Midbrain (tissue), 1 donor: ENCODE measurements around the gene NUP54.
A peak's percentile ranks its signal among the peaks of the same experiment; 100 is the strongest.

Experiments
- DNase-seq: peaks from one replicate; lab custom pipeline; 2025; lab: John Stamatoyannopoulos, UW

Gene NUP54

DNA sequence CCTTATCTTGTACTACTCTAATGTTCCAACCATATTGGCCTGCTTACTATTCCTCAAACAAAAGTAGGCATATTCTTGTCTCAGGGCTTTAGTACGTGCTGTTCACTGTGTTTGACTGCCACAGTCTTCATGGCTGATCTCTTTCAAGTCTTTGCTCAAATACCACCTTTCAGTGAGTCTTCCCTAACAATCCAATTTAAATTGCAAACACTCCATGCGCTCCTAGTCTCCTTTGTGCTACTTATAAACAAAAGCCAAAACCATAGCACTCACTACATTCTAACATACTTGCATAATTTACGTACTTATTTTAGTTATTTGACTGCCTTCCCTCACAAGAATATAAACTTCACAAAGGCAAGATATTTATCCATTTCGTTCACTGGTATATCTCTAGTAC lies 75.4 kb downstream of the NUP54 start:
- no peak for DNase-seq

DNA sequence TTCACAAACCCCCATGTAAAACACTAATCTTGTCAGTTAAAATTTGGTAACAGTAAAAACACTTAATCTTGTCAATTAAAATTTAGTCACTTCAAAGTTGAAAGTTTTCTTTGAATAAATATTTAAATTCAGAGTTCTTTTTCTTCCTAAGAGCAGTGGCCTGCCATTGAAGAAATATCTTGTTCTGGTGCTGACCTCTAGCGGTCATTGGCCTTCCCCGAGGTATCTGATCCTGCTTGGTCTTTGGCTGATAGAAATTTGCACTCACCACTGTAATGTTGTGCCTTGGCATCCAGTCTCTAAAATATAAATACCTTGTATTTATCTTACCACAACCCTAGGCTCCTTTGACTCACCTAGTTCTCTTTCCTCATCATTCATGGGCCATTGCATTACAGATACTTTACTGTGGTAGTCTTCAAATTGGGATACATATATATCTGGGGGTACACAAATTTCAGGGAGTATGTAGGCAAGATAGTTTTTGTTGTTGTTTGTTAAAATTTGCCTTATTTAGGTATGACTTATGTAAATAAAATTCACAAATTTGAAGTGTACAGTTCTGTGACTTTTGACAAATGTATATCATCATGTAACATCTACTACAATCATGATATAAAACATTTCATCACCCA lies 80.4 kb downstream of the NUP54 start:
- DNase-seq = peak; percentile 85

DNA sequence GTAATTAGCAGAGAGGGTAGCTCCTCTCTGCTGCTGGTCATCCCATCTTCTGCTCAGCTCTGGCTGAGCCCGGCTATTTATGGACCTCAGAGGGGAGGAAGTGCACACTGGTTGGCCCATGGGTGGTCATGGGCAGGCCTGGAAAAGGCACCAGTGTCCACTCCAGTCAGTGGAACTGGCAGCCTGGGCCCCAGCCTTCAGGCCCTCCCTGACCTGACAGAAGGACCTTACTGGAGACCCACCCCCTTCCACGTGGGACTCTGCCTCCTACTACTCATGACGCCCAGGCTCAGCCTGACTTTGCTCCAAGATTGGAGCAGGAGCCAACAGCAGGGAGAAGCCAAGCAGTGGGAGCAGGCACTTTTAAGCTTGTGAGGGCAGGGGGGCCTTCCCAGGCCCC lies 81.7 kb downstream of the NUP54 start:
- no peak for DNase-seq
